Esophagus (tissue), 2 donors: ENCODE measurements around the gene ZSWIM4. TPM values are rescaled to one million over a fixed set of nuclear protein-coding genes. Genes with fewer than 3 reads are reported as not detected.

Source experiments
- H3K27ac ChIP-seq, 2 donors: one replicate each; pipeline ENCODE4 v1.5.1; 2013; ENCODE audit warnings: low read depth in 2 of 2, mild to moderate bottlenecking in 2 of 2, inconsistent platforms in 1 of 2, low read length in 1 of 2, moderate library complexity in 1 of 2
- H3K27me3 ChIP-seq, 2 donors: one replicate each; pipeline ENCODE4 v1.6.1; 2013; ENCODE audit warnings: low read length in 2 of 2, control low read depth in 1 of 2, mild to moderate bottlenecking in 1 of 2; ENCODE audit not compliant: insufficient read depth in 2 of 2, control insufficient read depth in 1 of 2
- H3K36me3 ChIP-seq, 2 donors: one replicate each; pipeline ENCODE4 v1.6.1; 2013; ENCODE audit warnings: low read length in 1 of 2; ENCODE audit not compliant: control insufficient read depth in 2 of 2, insufficient read depth in 2 of 2
- H3K4me1 ChIP-seq, 2 donors: one replicate each; pipeline ENCODE4 v1.6.1; 2013; ENCODE audit warnings: low read length in 1 of 2; ENCODE audit not compliant: control insufficient read depth in 2 of 2, insufficient read depth in 2 of 2
- H3K4me3 ChIP-seq, 2 donors: one replicate each; pipeline ENCODE4 v1.5.1; 2013; ENCODE audit warnings: low read length in 2 of 2, mild to moderate bottlenecking in 2 of 2, low read depth in 1 of 2, moderate library complexity in 1 of 2
- H3K9me3 ChIP-seq, 2 donors: one replicate each; pipeline ENCODE4 v1.6.1; 2013; ENCODE audit warnings: mild to moderate bottlenecking in 2 of 2, low read depth in 1 of 2, low read length in 1 of 2, moderate library complexity in 1 of 2; ENCODE audit not compliant: control insufficient read depth in 2 of 2, insufficient read depth in 1 of 2
- WGBS, 2 donors: extraction: QIAGEN DNeasy Blood & Tissue Kit; methylation state at CpG; one replicate each; pipeline ENCODE4 v1.1.7; 2013; 5-methylcytosine and 5-hydroxymethylcytosine counted together
- polyA plus RNA-seq, 2 donors: library from polyadenylated mRNA; stranded (reverse); fragments of 200-250 nt; gene quantifications; one replicate each; pipeline ENCODE4 v1.2.3, GENCODE V29; 2013
- donor health status: healthy with polysubstance abuse.
- donor health status: Bipolar disorder and iron deficiency.

ZSWIM4 gene
- polyA plus RNA-seq, 2 donors = 10.1 to 17.0 TPM

- Histone ChIP-seq H3K4me1 (peaks cover 0 to 14% of the 10 kb centered on the region in 2 donors), H3K4me3 (no peak overlapping the region), H3K27me3 (no peaks in the 10 kb centered on the region), H3K27ac (no peak overlapping the region), H3K9me3 (no peaks in the 10 kb centered on the region), H3K36me3 (peaks cover 8 to 37% of the 10 kb centered on the region in 2 donors)
- 93 to 94% methylated on average over 47 of the region's 47 CpGs for WGBS, 2 donors
Observed at GRCh38 chr19:13830114-13830740, 35.0 kb downstream of the ZSWIM4 start.

- H3K36me3 ChIP-seq = peaks cover 3 to 34% of the 10 kb centered on the region in 2 donors
- H3K4me1 ChIP-seq = peaks cover 4 to 16% of the 10 kb centered on the region in 2 donors
- H3K9me3 ChIP-seq = no peaks in the 10 kb centered on the region
- no peaks in the 10 kb centered on the region for H3K27me3 ChIP-seq
- H3K4me3 ChIP-seq = no peak overlapping the region
- WGBS, 2 donors = 87 to 89% methylated on average over 32 of the region's 32 CpGs
- no peak overlapping the region for H3K27ac ChIP-seq
Observed at GRCh38 chr19:13830741-13831536, 35.7 kb downstream of the ZSWIM4 start.

- Histone ChIP-seq H3K27me3 (no peaks in the 10 kb centered on the region), H3K9me3 (no peaks in the 10 kb centered on the region), H3K27ac (no peak overlapping the region), H3K36me3 (peaks cover 3 to 34% of the 10 kb centered on the region in 2 donors), H3K4me1 (peaks cover 10 to 21% of the 10 kb centered on the region in 2 donors), H3K4me3 (no peak overlapping the region)
- 71 to 75% methylated on average over 22 of the region's 22 CpGs for WGBS, 2 donors
Observed at GRCh38 chr19:13831537-13832467, 36.6 kb downstream of the ZSWIM4 start.

GRCh38 chr19:13833330-13834243 is 38.3 kb downstream of the ZSWIM4 start:
- peaks cover 10 to 20% of the 10 kb centered on the region in 2 donors for H3K4me1 ChIP-seq

GRCh38 chr19:13834244-13835069 is 39.2 kb downstream of the ZSWIM4 start:
- Histone ChIP-seq H3K27ac (peak overlapping the region; percentile 85 to 88), H3K36me3 (peaks cover 3 to 28% of the 10 kb centered on the region in 2 donors), H3K4me1 (peaks cover 10 to 27% of the 10 kb centered on the region in 2 donors), H3K9me3 (no peaks in the 10 kb centered on the region), H3K4me3 (no peak overlapping the region), H3K27me3 (no peaks in the 10 kb centered on the region)
- WGBS, 2 donors = 55 to 62% methylated on average over 14 of the region's 14 CpGs

More at GRCh38 chr19:13833330-13834243, 38.3 kb downstream of the ZSWIM4 start:
- Histone ChIP-seq H3K36me3 (peaks cover 3 to 28% of the 10 kb centered on the region in 2 donors), H3K27ac (peak overlapping the region; percentile 85 to 88), H3K27me3 (no peaks in the 10 kb centered on the region), H3K4me3 (peak overlapping the region; percentile 10 to 16), H3K9me3 (no peaks in the 10 kb centered on the region)
- WGBS, 2 donors = 7 to 8% methylated on average over 52 to 59 of the region's 59 CpGs

- peaks cover 0 to 15% of the 10 kb centered on the region in 2 donors for H3K36me3 ChIP-seq
- no peak overlapping the region for H3K4me3 ChIP-seq
Observed at GRCh38 chr19:13835791-13836723, 40.8 kb downstream of the ZSWIM4 start.

GRCh38 chr19:13838435-13839129 is 43.3 kb downstream of the ZSWIM4 start:
- Histone ChIP-seq H3K27me3 (no peaks in the 10 kb centered on the region), H3K9me3 (no peaks in the 10 kb centered on the region), H3K4me1 (peaks cover 13 to 35% of the 10 kb centered on the region in 2 donors), H3K4me3 (peak overlapping the region; percentile 77 to 94), H3K27ac (peak overlapping the region; percentile 99), H3K36me3 (peaks cover 0 to 16% of the 10 kb centered on the region in 2 donors)
- WGBS, 2 donors = 31 to 42% methylated on average over 18 of the region's 18 CpGs

More at GRCh38 chr19:13835791-13836723, 40.8 kb downstream of the ZSWIM4 start:
- Histone ChIP-seq H3K4me1 (peaks cover 10 to 31% of the 10 kb centered on the region in 2 donors), H3K9me3 (no peaks in the 10 kb centered on the region), H3K27ac (peak overlapping the region; percentile 64 to 91), H3K27me3 (no peaks in the 10 kb centered on the region)
- 39 to 51% methylated on average over 21 of the region's 21 CpGs for WGBS, 2 donors
